IPS DF 6.9 (cell line): ENCODE results near the gene KCTD14.
A peak's percentile ranks its signal among the peaks of the same experiment; 100 is the strongest.
"Not testable (repeated sequence)": the region's sequence is repeated elsewhere in the genome, so short reads cannot be mapped to it uniquely, and the experiment has no call there.

ENCODE experiments used
- DNase-seq: peaks from one replicate; pipeline ENCODE4 v3.0.0-alpha.2; 2013; ENCODE audit warnings: low read depth, low spot score
- H3K27ac ChIP-seq: one replicate; pipeline ENCODE4 v1.5.1; 2013; ENCODE audit warnings: low read length, control low read depth
- H3K27me3 ChIP-seq: 2 replicates; pipeline ENCODE4 v1.6.1; 2013; ENCODE audit warnings: mild to moderate bottlenecking, low read length; ENCODE audit not compliant: control insufficient read depth, insufficient read depth
- H3K36me3 ChIP-seq: 2 replicates; pipeline ENCODE4 v1.6.1; 2013; ENCODE audit warnings: low read length; ENCODE audit not compliant: control insufficient read depth, insufficient read depth
- H3K4me1 ChIP-seq: 2 replicates; pipeline ENCODE4 v1.6.1; 2013; ENCODE audit warnings: low read length; ENCODE audit not compliant: control insufficient read depth, insufficient read depth
- H3K4me3 ChIP-seq: 2 replicates; pipeline ENCODE4 v1.5.1; 2013; ENCODE audit warnings: mild to moderate bottlenecking, low read length
- H3K9me3 ChIP-seq: 2 replicates; pipeline ENCODE4 v1.6.1; 2013; ENCODE audit warnings: low read length, inconsistent platforms; ENCODE audit not compliant: control insufficient read depth, insufficient read depth
- WGBS: extraction: QIAGEN DNeasy Blood & Tissue Kit; methylation state at CpG from one replicate; pipeline ENCODE4 v1.1.7; 2013; ENCODE audit warnings: mixed read lengths, missing lambda C conversion rate; ENCODE audit not compliant: insufficient read length, insufficient coverage; 5-methylcytosine and 5-hydroxymethylcytosine counted together

The KCTD14 gene

DNA sequence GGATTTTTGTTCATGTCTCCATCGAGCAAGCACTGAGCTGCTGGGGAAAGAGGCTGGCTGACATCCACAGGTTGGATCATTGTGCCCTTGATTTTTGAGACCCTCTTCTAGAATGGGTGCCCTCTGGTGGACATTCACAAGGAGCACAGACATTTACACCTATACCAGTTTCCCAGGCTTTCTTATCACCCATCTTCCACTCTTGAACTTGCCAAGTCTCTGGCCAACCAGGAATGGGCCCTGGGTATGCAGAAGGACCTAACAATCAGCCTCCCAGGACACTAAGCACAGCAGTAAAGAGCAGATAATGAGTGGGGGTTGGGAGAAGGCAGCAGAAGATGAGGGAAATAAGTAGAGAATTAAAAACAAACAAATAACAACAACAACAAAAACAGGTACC, 22.9 kb downstream of the KCTD14 start:
- no peaks in the 10 kb centered on the region for H3K36me3 ChIP-seq
- no peaks in the 10 kb centered on the region for H3K4me1 ChIP-seq
- H3K9me3 ChIP-seq = no peaks in the 10 kb centered on the region
- no peaks in the 10 kb centered on the region for H3K27me3 ChIP-seq
- peak; percentile 67 for DNase-seq
- no peak overlapping the region for H3K27ac ChIP-seq
- no CpG with 5 or more reads among the region's 1 CpG for WGBS
- no peak overlapping the region for H3K4me3 ChIP-seq

DNA sequence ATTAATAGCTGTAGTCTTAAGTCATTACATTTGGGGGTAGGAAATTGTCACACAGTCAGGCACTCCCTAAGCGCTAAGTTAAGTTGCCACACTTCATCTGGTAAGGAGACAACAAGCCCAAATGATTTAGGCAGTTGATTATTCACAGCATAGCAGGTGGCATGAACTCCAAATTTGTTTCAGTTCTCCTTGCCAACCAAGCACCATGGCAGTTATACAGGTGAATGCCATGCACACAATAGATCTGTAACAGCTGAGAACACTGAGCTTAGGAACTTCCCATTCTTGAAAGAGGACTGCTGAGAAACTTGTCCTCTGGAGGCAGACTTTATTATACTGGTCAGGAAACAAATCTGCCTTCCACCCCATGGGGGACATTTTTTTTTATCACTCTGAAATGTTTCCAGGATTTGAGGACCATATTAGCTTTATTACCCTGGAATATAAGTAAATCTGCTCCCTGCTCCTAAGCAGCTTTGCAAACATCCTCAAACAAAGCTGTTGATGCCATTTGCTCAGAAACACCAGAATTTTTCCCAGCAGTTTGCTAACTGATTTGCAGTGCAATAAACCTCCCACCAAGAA, 23.5 kb downstream of the KCTD14 start:
- no peaks in the 10 kb centered on the region for H3K9me3 ChIP-seq
- H3K36me3 ChIP-seq = no peaks in the 10 kb centered on the region
- no CpG with 5 or more reads among the region's 1 CpG for WGBS
- H3K27me3 ChIP-seq = no peaks in the 10 kb centered on the region
- no peak for DNase-seq
- no peaks in the 10 kb centered on the region for H3K4me1 ChIP-seq
- H3K27ac ChIP-seq = no peak overlapping the region
- no peak overlapping the region for H3K4me3 ChIP-seq

DNA sequence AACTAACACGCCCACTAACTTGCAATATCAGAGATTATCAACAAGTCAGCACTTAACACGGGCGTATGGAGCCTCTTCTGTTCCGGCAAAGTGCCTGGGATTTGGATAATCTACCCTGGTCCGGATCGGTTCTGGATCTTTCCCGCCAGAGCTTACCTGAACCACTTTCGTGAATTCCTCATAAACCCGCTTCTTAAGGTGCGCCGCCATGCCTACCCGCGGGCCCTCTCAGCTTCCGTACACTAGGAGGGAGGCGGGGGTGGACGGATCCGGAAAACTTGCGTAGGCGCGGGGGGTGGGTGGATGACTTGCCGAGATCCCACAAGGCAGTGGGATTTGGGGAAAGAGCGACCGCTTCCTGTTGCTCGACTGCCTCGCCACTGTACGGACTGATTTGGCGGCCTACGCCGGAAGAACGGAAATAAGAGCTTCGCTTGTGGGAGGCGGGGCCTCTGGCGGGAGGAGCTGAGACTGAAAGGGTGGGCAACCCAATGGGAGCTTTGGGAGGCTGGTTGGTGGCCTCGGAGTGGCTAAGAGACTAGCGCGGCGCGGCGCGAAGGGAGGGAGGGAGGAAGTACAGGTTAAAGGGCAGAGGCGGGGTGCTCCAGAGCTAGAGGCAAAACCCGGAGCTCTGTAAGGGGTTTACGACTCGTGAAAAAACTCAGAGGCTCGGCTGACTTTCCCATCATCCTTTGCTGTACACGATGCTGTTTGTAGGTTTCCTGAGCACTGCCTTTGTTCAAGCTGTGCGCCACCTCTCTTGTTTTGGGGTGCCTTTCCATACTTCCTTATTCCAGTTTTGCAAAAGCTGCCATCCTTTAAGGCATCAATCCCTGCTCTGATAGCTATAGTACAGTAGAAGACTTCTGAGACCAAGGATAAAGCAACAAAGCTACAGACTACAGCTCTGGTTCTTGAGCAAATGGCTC, 28.4 kb downstream of the KCTD14 start, which contains the start of gene INTS4:
TSS of gene INTS4 (minus strand) at position 235 of the 929 bp plus-strand sequence. CDS start at position 210, 25 bp downstream.
- whole genome bisulfite sequencing = no CpG with 5 or more reads among the region's 47 CpGs
- no peaks in the 10 kb centered on the region for H3K36me3 ChIP-seq

DNA sequence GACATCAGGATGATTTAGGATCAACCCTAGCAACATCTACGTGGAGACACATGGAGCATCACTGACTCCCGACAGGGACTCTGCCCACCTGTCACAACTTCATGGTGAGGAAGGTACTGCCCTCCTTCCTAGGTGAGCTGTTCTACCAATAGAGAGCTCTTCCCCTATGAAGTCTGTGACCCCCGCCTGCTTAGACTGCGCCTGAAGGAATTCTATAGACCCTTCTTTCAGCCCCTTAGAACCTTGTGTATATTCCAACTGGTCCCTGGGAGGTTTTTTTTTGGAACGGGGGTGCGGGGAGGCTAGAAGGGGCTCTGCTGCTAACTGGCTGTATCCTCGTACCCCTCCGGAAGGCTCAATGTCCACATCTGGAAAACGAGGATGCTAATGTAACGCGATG, 29.2 kb downstream of the KCTD14 start:
- Histone ChIP-seq H3K27ac (no peak overlapping the region), H3K4me1 (no peaks in the 10 kb centered on the region), H3K9me3 (no peaks in the 10 kb centered on the region), H3K4me3 (peak overlapping the region; percentile 85; the same call in 1 of the 2 replicates), H3K36me3 (no peaks in the 10 kb centered on the region), H3K27me3 (no peaks in the 10 kb centered on the region)
- no CpG with 5 or more reads among the region's 11 CpGs for WGBS
- no peak for DNase-seq

More for the DNA sequence above, 28.4 kb downstream of the KCTD14 start, which contains the start of gene INTS4:
- H3K4me1 ChIP-seq = no peaks in the 10 kb centered on the region
- H3K27ac ChIP-seq = no peak within 1 kb of the TSS
- DNase-seq = peak; percentile 99
- no peaks in the 10 kb centered on the region for H3K27me3 ChIP-seq
- peak within 1 kb of the TSS; percentile 85; the same call in 1 of the 2 replicates for H3K4me3 ChIP-seq
- H3K9me3 ChIP-seq = no peaks in the 10 kb centered on the region

DNA sequence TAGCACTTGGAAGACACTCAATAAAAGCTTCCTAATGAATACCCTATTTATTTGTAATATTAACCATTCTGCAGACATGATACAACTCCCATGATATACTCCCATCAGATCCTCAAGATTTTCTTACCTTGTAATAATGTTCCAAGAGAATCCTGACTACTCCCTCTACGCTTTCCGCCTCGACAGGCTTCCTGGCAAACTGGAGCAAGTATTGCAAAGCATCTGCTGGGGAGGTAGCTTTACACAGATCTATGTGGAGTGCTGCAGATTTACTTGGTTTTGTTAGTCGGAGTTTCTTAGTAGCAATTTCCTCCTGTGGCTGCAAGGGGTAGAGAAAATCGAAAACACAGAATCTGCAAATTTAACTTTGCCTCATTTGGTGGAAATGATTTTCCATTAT, 32.1 kb downstream of the KCTD14 start:
- DNase-seq = no peak
- Histone ChIP-seq H3K4me3 (no peak overlapping the region), H3K27ac (no peak overlapping the region), H3K27me3 (no peaks in the 10 kb centered on the region), H3K36me3 (no peaks in the 10 kb centered on the region), H3K4me1 (no peaks in the 10 kb centered on the region), H3K9me3 (no peaks in the 10 kb centered on the region)
- no CpG with 5 or more reads among the region's 5 CpGs for WGBS

DNA sequence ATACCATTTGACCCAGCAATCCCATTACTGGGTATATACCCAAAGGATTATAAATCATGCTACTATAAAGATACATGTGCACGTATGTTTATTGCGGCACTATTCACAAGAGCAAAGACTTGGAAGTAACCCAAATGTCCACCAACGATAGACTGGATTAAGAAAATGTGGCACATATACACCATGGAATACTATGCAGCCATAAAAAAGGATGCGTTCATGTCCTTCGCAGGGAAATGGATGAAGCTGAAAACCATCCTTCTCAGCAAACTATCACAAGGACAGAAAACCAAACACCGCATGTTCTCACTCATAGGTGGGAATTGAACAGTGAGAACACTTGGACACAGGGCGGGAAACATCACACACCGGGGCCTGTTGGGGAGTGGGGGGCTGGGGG, 36.6 kb downstream of the KCTD14 start:
- no CpG with 5 or more reads among the region's 8 CpGs for WGBS

DNA sequence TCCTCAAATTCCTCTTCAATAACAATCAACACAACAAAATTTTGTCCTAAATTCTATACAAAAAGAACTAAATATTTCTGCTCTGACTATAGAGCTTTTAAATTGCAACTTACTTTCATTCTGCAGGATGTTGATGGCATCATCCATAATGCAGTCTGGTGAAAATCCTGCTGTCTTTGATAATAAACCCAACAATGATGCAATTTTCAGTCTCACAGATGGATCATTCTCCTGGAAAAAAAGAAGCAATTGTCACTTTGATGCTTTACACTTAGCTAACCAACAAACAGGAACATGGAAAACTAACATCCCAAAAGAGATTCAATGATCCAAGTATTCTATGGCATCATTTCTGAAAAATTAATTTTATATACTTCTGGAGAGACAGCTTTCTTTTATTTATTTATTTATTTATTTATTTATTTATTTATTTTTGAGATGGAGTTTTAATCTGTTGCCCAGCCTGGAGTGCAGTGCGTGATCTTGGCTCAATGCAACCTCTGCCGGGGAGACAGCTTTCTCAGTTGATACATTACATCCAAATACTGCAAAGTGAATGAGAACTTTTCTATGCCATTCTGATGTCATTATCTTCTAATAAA, 41.6 kb downstream of the KCTD14 start:
- Histone ChIP-seq H3K4me1 (no peaks in the 10 kb centered on the region), H3K9me3 (no peaks in the 10 kb centered on the region), H3K36me3 (no peaks in the 10 kb centered on the region), H3K27me3 (no peaks in the 10 kb centered on the region), H3K27ac (no peak overlapping the region), H3K4me3 (no peak overlapping the region)
- DNase-seq = no peak
- WGBS = no CpG with 5 or more reads among the region's 2 CpGs

More for the DNA sequence above, 36.6 kb downstream of the KCTD14 start:
- not testable (repeated sequence) for H3K27ac ChIP-seq, DNase-seq, H3K9me3 ChIP-seq, H3K27me3 ChIP-seq, H3K4me1 ChIP-seq, H3K36me3 ChIP-seq, H3K4me3 ChIP-seq

DNA sequence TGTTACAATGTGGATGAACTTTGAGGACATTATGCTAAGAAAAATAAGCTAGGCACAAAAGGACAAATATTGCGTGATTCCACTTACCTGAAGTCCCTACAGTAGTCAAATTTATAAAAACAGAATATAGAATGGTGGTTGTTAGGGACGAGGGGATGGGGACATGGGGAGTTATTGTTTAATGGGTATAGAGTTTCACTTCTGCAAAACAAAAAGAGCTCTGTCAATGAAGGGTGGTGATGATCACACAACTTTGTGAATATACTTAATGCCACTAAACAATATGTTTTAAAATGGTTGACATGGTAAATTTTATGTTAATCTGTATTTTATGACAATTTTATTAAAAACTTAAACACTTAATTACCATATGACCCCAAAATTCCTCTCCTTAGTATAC, 54.7 kb downstream of the KCTD14 start:
- no peak for DNase-seq
- WGBS = no CpG with 5 or more reads among the region's 2 CpGs
- no peaks in the 10 kb centered on the region for H3K4me1 ChIP-seq
- no peaks in the 10 kb centered on the region for H3K9me3 ChIP-seq
- no peak overlapping the region for H3K4me3 ChIP-seq
- H3K27ac ChIP-seq = no peak overlapping the region
- no peaks in the 10 kb centered on the region for H3K27me3 ChIP-seq
- no peaks in the 10 kb centered on the region for H3K36me3 ChIP-seq

DNA sequence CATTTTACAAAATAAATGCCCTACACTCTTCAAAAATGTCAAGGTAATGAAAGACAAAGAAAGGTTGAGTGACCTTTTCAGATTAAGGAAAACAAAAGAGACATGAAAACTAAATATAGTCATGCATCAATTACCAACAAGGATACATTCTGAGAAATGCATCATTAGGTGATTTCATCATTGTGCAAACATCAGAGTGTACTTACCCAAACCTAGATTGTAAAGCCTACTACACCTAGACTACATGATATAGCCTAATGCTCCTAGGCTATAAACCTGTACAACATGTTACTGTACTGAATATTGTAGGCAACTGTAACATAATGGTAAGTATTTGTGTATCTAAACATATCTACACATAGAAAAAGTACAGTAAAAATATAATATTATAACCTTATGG, 55.3 kb downstream of the KCTD14 start:
- Histone ChIP-seq H3K9me3 (no peaks in the 10 kb centered on the region), H3K4me1 (no peaks in the 10 kb centered on the region), H3K36me3 (no peaks in the 10 kb centered on the region), H3K4me3 (no peak overlapping the region), H3K27me3 (no peaks in the 10 kb centered on the region), H3K27ac (no peak overlapping the region)
- DNase-seq = no peak

DNA sequence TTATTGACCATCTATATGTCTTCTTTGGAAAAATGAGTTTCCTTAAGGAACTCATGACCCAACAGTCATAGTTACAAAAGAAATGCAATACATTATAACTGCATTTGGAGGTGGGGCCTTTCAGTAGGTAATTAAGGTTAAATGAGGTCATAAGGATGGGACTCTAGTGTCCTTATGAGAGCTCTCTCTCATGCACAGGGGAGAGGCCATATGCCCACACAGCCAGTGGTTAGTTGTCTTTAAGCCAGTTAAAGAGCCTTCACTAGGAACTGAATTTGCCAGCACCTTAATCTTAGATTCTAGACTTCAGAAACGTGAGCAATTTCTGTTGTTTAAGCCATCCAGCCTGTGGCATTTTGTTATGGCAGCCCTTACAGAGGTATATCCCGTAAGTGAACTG, 56.0 kb downstream of the KCTD14 start:
- H3K4me3 ChIP-seq = no peak overlapping the region
- DNase-seq = no peak
- no peak overlapping the region for H3K27ac ChIP-seq
- no peaks in the 10 kb centered on the region for H3K36me3 ChIP-seq
- no CpG with 5 or more reads among the region's 2 CpGs for WGBS
- no peaks in the 10 kb centered on the region for H3K4me1 ChIP-seq
- no peaks in the 10 kb centered on the region for H3K9me3 ChIP-seq
- H3K27me3 ChIP-seq = no peaks in the 10 kb centered on the region
